Ramos (cell line): ENCODE results near the gene NRN1.
"Not testable (repeated sequence)": the region's sequence is repeated elsewhere in the genome, so short reads cannot be mapped to it uniquely, and the experiment has no call there.

Experiments
- in situ Hi-C: fragments of 300-500 bp; cut with MboI; formaldehyde crosslinking; loops from one replicate; pipeline ENCODE4 v1.14.3; 2022; ENCODE audit warnings: low sequenced_read_pairs; ENCODE audit not compliant: unreplicated experiment

Gene NRN1

DNA sequence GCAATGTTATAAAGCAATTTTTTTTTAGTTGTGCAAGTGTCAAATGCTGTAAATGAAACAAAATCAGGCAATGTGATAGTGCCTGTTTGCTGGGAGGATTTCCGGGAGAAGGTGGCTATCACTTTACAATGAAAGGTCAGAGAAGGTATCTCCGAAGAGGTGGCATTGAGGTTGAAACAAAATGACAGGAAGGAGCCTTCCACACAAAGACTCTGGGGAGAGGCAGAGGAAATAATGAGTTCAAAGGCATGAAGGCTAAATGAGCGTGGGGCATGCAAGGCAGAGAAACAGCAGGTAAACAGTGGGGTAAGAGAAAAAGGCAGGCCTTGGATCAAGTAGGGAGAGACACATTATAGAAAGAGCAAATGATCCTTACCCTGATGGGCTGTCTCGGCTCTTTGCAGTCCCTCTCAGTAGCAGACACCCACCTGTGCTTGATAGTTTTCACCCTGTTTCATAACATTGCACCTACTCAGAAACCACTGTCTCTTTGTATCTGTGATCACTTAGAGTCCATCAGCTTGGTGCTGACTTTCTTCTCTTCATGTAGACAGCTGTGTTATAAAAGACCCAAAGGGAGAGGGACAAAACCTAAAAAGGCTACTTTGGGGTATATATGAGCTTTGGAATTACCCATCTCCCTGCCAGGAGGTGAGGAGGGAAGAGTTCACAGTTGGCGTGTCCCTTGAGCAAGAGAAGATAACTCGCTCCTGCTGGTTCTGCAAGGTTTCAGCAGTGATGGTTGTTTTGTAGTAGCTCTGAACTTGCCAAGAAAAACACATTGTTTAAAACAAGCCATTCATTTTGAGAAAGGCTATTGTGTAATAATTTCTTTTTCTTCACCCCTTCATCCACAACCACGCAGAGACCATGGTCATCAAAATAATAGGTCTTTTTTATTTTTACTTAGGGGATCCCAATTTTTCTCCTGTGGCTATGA lies 22.3 kb downstream of the NRN1 start:
- in situ Hi-C loops = no loop called here

DNA sequence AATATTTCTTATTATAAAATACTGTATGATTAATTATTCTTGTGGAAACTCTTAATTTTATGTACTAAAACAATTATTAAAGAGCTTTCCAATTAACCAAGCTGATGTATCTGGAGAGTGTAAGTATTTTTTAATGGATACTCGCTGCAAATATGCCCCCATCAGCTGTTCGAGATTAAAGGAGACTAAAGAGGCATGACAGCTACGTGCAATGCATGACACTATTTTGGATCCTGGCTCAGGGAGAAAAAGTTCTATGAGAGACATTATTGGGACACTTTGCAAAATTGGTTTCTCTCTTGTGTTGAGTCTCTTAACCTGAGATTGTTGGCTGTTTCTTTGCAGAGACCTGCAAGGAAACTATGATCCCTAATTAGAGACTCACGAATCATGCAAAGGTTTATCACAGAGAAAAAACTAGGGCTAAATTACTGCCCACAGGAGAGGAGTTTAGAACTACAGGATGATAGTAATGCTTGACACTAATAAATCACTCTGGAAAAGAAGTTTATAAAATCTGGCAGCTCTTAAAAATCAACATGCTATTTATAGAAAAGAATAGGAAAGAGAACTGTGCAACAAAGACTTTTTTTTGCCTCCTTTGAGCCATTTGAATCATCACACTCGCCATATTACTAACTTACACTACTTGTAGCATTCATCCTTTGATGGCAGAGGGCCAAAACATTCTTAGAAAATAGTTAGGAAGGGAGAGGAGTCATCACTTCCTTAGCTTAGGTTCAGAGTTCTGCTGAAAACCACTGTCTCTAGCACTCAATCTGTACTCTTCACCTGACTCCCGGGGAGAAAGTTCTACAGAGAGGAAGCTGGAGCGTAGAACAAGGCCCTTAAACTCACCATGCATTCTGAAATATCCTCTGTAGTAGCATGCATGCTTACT lies 25.3 kb downstream of the NRN1 start:
- in situ Hi-C loops = no loop called here

DNA sequence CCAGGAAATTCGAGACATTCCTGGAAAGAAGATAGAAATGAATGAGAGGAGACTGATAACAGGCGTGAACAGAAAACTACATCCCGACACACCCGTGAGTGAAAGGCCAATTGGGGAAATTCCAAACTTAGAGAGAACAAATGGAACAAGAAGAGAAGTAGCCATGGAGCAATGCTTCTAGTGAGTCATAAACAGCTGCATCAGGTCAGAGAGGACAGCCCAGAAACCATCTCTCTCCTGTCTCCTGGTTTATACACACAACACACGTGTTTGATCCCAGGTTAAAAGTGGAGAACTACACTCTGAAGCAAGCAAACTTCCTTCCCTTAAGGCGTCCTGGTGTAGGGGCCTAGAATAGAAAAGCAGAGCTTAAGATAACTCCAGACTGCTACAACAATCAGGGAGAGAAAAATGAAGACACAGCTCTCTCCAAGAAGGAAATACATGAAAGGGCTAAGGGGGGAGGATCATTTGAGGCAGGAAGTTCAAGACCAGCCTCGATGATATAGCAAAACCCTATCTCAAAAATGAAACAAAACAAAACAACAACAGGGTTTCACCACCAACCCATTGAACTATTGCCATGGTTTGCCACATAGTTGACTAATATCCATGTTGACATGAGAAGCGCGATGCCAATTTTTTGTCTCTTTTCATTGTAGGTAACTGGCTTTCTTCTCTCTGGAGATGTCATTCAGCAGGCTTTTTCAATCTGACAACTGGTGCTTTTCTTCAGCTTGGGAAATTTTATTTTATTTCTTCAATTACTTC lies 26.9 kb downstream of the NRN1 start:
- in situ Hi-C loops = no loop called here

DNA sequence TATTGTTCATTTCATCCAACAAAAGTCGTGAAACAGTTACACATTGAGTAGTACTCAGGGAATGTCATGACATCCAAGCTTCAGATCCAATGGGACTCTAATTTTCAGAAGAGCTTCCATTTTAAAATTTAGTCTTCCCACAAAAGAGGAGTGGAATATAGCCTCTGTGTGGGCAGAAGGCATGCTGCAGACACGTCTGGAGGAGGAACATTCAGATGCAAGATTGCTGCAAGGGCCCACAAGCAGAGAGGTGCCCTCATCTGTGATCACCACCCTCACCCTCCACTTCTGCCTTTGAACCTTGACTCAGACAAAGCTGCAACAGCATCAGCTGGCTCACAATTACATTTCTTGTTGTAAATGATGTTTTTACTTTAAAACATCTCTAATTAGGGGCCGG lies 29.9 kb downstream of the NRN1 start:
- in situ Hi-C loops = no loop called here

DNA sequence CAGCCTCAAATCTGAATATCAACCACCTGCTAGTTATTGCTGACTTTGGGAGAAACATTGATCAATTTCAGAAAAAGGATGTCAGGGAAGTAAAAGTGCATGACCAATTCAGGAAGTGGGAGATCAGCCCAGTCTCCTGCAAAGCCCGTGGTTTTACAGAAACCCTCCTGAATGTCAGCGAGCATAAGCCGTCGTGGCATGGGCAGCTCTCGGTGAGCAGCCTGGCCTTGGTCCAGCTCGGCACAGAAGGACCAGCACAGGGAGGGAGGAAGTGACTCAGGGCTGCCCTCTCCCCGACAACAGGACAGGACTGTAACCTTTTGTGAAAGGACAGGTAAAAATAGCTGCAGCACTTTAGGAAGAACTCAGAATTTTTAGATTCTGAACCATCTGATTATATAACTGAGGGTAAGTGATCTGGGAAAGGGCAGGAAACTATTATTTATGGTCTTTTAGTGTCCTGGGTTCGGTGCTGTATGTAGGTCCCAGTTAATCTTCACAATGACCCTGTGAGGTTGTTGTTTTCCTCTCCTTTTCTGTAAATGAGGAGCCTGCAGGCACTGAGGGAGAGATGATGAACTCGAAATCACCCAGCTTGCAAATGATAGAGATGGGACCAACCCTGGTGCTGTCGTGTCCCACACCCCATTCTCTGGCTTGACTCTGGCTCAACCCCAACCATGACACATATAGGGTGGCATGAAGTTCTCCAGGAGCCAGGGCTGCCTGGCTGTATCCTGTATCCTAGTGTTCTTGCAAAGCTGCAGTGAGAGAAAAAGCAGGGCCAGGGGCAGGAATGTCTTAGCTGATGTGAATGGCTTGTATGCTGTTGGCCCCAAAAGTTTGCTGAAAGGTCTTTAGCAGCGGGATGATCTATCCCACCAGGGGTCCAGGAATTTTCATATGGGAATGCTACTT lies 37.6 kb downstream of the NRN1 start:
- in situ Hi-C loops = no loop called here

DNA sequence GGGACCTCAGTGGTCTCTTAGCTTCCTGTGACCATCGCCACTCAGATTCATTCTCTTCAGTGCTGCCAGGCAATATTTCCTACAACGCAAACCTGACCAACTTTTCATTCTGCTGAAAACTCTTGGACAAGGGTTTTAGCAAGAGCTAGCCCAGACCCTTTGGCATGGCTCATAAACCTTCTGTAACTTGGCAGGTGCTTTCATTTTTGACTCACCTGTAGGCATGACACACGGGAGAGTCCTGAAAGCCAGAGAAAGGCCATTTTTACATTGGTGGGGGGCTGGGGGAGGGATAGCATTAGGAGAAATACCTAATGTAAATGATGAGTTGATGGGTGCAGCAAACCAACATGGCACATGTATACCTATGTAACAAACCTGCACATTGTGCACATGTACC lies 38.7 kb downstream of the NRN1 start:
- in situ Hi-C loops = not testable (repeated sequence)

DNA sequence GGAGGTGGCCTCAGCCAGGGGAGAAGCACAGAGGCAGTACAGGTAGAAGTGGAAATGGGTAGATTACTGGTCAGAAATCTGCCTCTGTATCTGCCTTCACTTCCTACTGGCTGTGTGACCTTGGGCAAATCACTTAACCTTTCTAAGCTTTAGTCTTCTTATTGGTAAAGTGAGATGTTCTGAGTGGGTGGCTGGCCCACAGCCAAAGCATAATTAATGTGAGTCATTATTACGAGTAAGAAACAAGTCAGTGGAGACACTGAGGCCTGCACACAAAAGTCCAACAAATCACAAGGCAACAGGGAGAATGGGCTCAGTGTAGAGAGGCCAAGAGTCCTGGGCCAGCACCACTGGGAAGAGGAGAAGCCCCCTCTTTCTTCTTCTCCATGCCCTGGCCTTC lies 39.1 kb downstream of the NRN1 start:
- in situ Hi-C loops = no loop called here

DNA sequence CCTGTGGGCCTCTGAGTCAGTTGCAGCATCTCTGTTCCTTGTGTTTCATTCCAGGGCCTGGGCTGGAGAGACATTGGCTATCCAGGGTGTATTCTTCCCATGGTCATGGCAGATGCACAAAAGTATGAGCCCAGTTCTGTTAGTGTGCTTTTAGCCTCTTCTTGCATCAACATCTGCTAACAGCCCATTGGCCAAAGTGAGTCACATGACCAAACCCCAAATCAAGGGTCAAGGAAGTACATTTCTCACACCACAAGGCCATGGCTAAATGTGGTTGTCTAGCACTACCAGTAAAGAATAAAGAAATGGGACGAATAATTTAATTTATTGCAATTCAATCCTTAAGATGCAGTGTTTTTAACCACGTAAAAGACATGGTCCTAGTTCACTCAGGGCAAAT lies 43.9 kb downstream of the NRN1 start:
- in situ Hi-C loops = no loop called here

DNA sequence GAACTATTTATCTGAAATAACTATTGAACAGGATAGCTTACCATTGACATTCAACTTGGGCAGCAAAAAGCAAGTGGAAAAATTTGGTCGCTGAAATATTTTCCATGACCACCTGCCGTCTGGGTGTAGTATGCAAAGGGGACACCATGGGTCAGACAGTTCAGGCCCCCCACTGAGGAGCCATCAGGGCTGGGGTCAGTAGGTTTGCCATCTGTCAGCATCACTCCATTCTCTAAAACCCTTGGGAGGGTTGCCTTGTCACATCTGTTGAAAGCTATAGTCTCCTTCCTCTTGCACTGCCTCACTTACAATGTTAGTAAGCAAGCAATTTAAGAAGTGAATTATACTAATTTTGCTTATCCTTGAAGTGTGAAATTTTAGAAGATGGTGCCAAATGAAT lies 44.9 kb downstream of the NRN1 start:
- in situ Hi-C loops = no loop called here

DNA sequence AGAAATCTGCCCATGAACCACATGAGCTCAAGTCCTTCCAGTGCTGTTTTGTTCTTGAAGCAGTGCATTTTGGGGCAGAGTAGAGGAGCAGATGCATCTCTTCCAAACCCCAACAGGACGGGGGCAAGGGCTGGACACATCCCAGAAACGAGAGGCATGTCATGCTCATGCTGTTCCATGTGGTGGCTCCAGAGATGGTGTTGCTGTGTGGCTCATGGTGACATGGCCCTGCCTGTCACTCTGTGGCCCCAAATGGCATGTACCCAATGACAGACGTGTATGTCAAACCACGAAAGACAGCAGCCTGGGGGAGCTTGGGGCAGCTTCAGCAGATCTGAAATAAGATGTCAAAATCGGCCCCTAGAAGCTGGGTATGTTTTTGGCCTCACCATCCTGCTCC lies 46.3 kb downstream of the NRN1 start:
- in situ Hi-C loops = no loop called here

DNA sequence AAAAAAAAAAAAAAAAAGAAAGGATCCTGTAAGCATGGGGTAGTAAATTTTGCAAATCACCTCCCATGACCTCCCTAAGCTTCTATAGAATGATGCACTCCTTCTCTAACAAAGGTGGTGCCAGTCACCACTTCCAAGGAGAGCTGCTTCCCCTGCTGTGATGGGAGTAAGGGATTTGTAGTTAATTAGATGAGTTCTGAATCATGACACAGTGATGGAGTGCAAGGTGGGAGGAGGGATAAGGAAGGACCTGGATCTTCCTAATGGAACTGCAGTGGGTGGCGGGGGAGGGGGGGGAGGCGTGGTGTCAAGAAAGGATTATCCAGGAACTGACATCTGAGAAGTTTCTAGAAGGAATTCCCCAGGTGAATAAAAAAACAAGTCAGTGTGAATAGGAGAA lies 47.8 kb downstream of the NRN1 start:
- in situ Hi-C loops = no loop called here

DNA sequence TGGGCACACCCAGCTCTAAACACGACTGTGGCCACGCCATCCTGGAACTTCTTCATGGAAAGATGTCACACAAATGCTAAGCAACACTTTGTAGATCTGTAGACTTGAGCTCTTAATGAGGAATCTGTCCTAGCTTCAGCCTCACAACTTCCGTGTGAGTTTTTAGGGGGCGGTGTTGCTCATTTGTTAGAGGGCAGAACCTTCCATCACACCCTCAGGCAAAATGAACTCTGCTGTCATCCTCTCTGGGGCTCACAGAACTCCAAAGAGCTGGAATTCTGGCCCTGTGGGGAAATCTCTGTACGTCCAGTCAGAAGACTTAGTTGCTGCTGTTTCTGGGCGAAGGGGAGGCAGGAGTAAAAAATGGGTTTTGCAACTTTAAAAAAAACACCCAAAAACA lies 49.8 kb downstream of the NRN1 start:
- in situ Hi-C loops = no loop called here

DNA sequence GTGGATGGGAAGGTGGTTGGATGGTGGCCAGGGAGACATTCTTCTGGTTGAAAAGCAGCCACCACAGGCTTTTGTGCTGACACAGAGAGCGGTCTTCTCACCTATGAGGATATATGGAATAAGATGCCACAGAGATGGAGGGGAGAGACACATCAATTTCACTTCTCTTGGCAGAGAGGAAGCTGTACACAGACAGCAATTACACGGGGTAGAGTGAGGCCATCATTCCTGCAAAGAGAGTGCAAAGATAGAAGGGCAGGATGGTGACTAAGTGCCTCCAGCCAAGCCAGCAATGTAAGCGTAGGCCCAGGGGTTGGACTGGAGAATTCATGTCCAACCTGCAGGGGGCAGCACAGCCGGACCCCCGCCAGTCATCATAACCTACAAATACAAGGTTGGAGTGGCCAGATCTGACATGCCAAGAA lies 56.4 kb downstream of the NRN1 start:
- in situ Hi-C loops = no loop called here
